H1 (cell line): ENCODE measurements around the gene PDHB. TPM values are rescaled to one million over a fixed set of nuclear protein-coding genes. Genes with fewer than 3 reads are reported as not detected.

Source experiments
- CTCF ChIA-PET: fragments of 300-600 bp; sonication (Branson Sonifier 250); formaldehyde crosslinking; loops from one replicate; lab custom pipeline; 2021; ENCODE audit not compliant: partially characterized antibody; lab: Charles Lee
- POLR2A ChIA-PET: fragments of 300-600 bp; sonication (Branson Sonifier 250); formaldehyde crosslinking; loops from one replicate; lab custom pipeline; 2021; ENCODE audit warnings: inconsistent platforms; ENCODE audit not compliant: partially characterized antibody; lab: Charles Lee
- DNase-seq, 2 experiments: peaks; one replicate each; pipeline versions ENCODE4 v3.0.0 to v3.0.0-alpha.2; 2010 to 2022; ENCODE audit warnings: low spot score in 2 of 2, low read depth in 1 of 2, mixed read lengths in 1 of 2
- FAIRE-seq: peaks from 2 replicates; lab custom pipeline; 2011; peaks lifted over from hg19 to GRCh38; lab: Jason Lieb, UNC
- H2AFZ ChIP-seq: 2 replicates; pipeline ENCODE4 v1.8.1; 2012; ENCODE audit warnings: low read length, inconsistent platforms
- H2AK5ac ChIP-seq: 2 replicates; pipeline ENCODE4 v1.6.1; 2013; ENCODE audit warnings: low read depth, low read length
- H2BK120ac ChIP-seq: replicated peaks from 2 replicates; pipeline ENCODE3; 2013; ENCODE audit warnings: low read depth, low read length, inconsistent platforms
- H2BK12ac ChIP-seq: 2 replicates; pipeline ENCODE4 v1.6.1; 2013; ENCODE audit warnings: low read depth, low read length
- H2BK15ac ChIP-seq: 2 replicates; pipeline ENCODE4 v1.6.1; 2013; ENCODE audit warnings: low read length
- H2BK20ac ChIP-seq: 2 replicates; pipeline ENCODE4 v1.6.1; 2013; ENCODE audit warnings: low read length
- H2BK5ac ChIP-seq: 2 replicates; pipeline ENCODE4 v1.6.1; 2013; ENCODE audit warnings: low read depth, low read length
- H3K14ac ChIP-seq: 2 replicates; pipeline ENCODE4 v1.6.1; 2013; ENCODE audit warnings: inconsistent platforms; ENCODE audit not compliant: insufficient read length
- H3K18ac ChIP-seq: 2 replicates; pipeline ENCODE4 v1.6.1; 2013; ENCODE audit warnings: low read length; ENCODE audit errors: extremely low read depth
- H3K23ac ChIP-seq: 2 replicates; pipeline ENCODE4 v1.6.1; 2013; ENCODE audit warnings: inconsistent platforms; ENCODE audit not compliant: insufficient read length
- H3K23me2 ChIP-seq: 2 replicates; pipeline ENCODE4 v1.6.1; 2013; ENCODE audit warnings: low read depth, low read length
- H3K27ac ChIP-seq: 2 replicates; pipeline ENCODE4 v1.6.1; 2011; ENCODE audit warnings: low read depth, low read length, inconsistent platforms
- H3K27me3 ChIP-seq, 4 experiments: replicated peaks in 1 of 4; 1 replicate in 1 of 4; 2 replicates in 3 of 4; pipeline versions ENCODE4 v1.6.1 to v1.8.1; 2011 to 2013; ENCODE audit warnings: low read length in 3 of 4, mild to moderate bottlenecking in 3 of 4, inconsistent platforms in 2 of 4, mixed read lengths in 2 of 4, moderate library complexity in 1 of 4; ENCODE audit not compliant: control insufficient read depth in 3 of 4, insufficient read depth in 3 of 4; ENCODE audit errors: extremely low read depth in 1 of 4
- H3K36me3 ChIP-seq, 4 experiments: 2 replicates each; pipeline versions ENCODE4 v1.6.1 to v1.8.1; 2011 to 2013; ENCODE audit warnings: mild to moderate bottlenecking in 4 of 4, low read length in 3 of 4, moderate library complexity in 2 of 4, control low read depth in 1 of 4, inconsistent platforms in 1 of 4; ENCODE audit not compliant: insufficient read depth in 4 of 4, control insufficient read depth in 2 of 4
- H3K4ac ChIP-seq: replicated peaks from 2 replicates; pipeline ENCODE3; 2013; ENCODE audit warnings: low read length, low read depth, mixed read lengths, inconsistent platforms; ENCODE audit not compliant: insufficient read length
- H3K4me1 ChIP-seq, 4 experiments: replicated peaks in 1 of 4; 1 replicate in 1 of 4; 2 replicates in 3 of 4; pipeline versions ENCODE4 v1.6.1 to v1.8.1; 2011 to 2013; ENCODE audit warnings: low read length in 3 of 4, inconsistent platforms in 2 of 4, mixed read lengths in 1 of 4; ENCODE audit not compliant: insufficient read depth in 4 of 4, control insufficient read depth in 3 of 4
- H3K4me2 ChIP-seq, 2 experiments: 2 replicates each; pipeline versions ENCODE4 v1.6.1 to v1.8.1; 2011 to 2013; ENCODE audit warnings: low read depth in 2 of 2, low read length in 2 of 2, control low read depth in 1 of 2, inconsistent platforms in 1 of 2, mild to moderate bottlenecking in 1 of 2; ENCODE audit not compliant: insufficient read depth in 1 of 2
- H3K4me3 ChIP-seq, 4 experiments: fragments of 200-600, 300-600 bp in 1 of 4; sonication (generic), shearing (Covaris generic), sonication (Bioruptor Twin) in 1 of 4; 2 replicates each; pipeline versions ENCODE4 v1.5.1 to v1.8.1; 2011 to 2016; ENCODE audit warnings: low read length in 4 of 4, low read depth in 3 of 4, control low read depth in 2 of 4, inconsistent platforms in 2 of 4, mild to moderate bottlenecking in 2 of 4, mixed read lengths in 1 of 4, moderate library complexity in 1 of 4; ENCODE audit not compliant: insufficient read depth in 2 of 4; ENCODE audit errors: extremely low read depth in 1 of 4
- H3K56ac ChIP-seq: replicated peaks from 2 replicates; pipeline ENCODE3; 2013; ENCODE audit warnings: low read depth, mild to moderate bottlenecking, mixed read lengths, low read length, inconsistent platforms; ENCODE audit not compliant: insufficient read length
- H3K79me1 ChIP-seq: 2 replicates; pipeline ENCODE4 v1.6.1; 2013; ENCODE audit warnings: low read depth, low read length, control low read depth
- H3K79me2 ChIP-seq, 2 experiments: 2 replicates each; pipeline versions ENCODE4 v1.6.1 to v1.8.1; 2012 to 2013; ENCODE audit warnings: low read length in 2 of 2, mild to moderate bottlenecking in 2 of 2, inconsistent platforms in 1 of 2; ENCODE audit not compliant: insufficient read depth in 2 of 2, control insufficient read depth in 1 of 2
- H3K9ac ChIP-seq, 4 experiments: replicated peaks in 1 of 4; 1 replicate in 1 of 4; 2 replicates in 3 of 4; pipeline versions ENCODE4 v1.6.1 to v1.8.1; 2011 to 2013; ENCODE audit warnings: low read depth in 3 of 4, low read length in 3 of 4, control low read depth in 2 of 4, mild to moderate bottlenecking in 2 of 4, moderate library complexity in 2 of 4, inconsistent platforms in 1 of 4; ENCODE audit errors: extremely low read depth in 1 of 4
- H3K9me3 ChIP-seq, 2 experiments: 2 replicates each; pipeline versions ENCODE4 v1.6.1 to v1.8.1; 2012 to 2013; ENCODE audit warnings: mild to moderate bottlenecking in 2 of 2, moderate library complexity in 2 of 2, control low read depth in 1 of 2, inconsistent platforms in 1 of 2, low read depth in 1 of 2, low read length in 1 of 2, mixed read lengths in 1 of 2; ENCODE audit not compliant: insufficient read depth in 2 of 2
- H4K20me1 ChIP-seq, 2 experiments: replicated peaks in 1 of 2; 2 replicates each; pipeline versions ENCODE3 to v1.8.1; 2011 to 2013; ENCODE audit warnings: inconsistent platforms in 2 of 2, low read length in 2 of 2, mild to moderate bottlenecking in 1 of 2; ENCODE audit not compliant: insufficient read depth in 2 of 2, control insufficient read depth in 1 of 2
- H4K5ac ChIP-seq: 2 replicates; pipeline ENCODE4 v1.6.1; 2013; ENCODE audit warnings: low read length, low read depth, mixed read lengths, inconsistent platforms; ENCODE audit not compliant: insufficient read length
- H4K8ac ChIP-seq: 2 replicates; pipeline ENCODE4 v1.8.0; 2013; ENCODE audit warnings: mild to moderate bottlenecking, moderate library complexity, low read length, inconsistent platforms; ENCODE audit not compliant: insufficient read depth; ENCODE audit errors: extremely low read depth
- H4K91ac ChIP-seq: replicated peaks from 2 replicates; pipeline ENCODE3; 2013; ENCODE audit warnings: low read length, mixed read lengths, inconsistent platforms; ENCODE audit not compliant: insufficient read length
- CBX5 ChIP-seq: fragments of 300-800, 300-1000 bp; sonication (generic); IDR thresholded peaks from 2 replicates; pipeline ENCODE4 v1.7.1; 2016; ENCODE audit warnings: antibody characterized with exemption, low read length, low read depth
- CREB1 ChIP-seq: IDR thresholded peaks from 2 replicates; pipeline ENCODE4 v1.6.1; 2012; ENCODE audit warnings: inconsistent platforms
- JUND ChIP-seq: IDR thresholded peaks from 2 replicates; pipeline ENCODE4 v1.6.1; 2011; ENCODE audit warnings: mild to moderate bottlenecking, improper control_type of control experiment, low read length
- KDM5A ChIP-seq: fragments of 200-600 bp; IDR thresholded peaks from 2 replicates; pipeline ENCODE4 v1.7.1; 2012; ENCODE audit warnings: mild to moderate bottlenecking, low read length, inconsistent platforms, mixed read lengths
- TBP ChIP-seq: IDR thresholded peaks from 2 replicates; pipeline ENCODE4 v1.6.1; 2011; ENCODE audit warnings: low read depth, low read length, improper control_type of control experiment
- polyA plus RNA-seq, 7 experiments: library from polyadenylated mRNA; depleted of rRNA in 3 of 7; stranded (reverse) in 5 of 7; unstranded in 2 of 7; fragments of >200 nt in 5 of 7; fragments of 200-250 nt in 2 of 7; gene quantifications; 1 replicate in 5 of 7; 2 replicates in 1 of 7; 4 replicates in 1 of 7; pipeline versions ENCODE4 v1.2.1 to v1.2.3, GENCODE V29; 2011 to 2013; ENCODE audit warnings: missing spikeins in 2 of 7, mixed read lengths in 2 of 7
- total RNA-seq: library from RNA; stranded (reverse); fragmentation: NEBNext Ultra II Directional; extraction: Animal tissue kit (Norgen Biotek cat#: 25700); gene quantifications from 2 replicates; pipeline ENCODE4 v1.2.1, GENCODE V29; 2021

PDHB gene
- total and polyA plus RNA-seq, 2 of the 8 experiments (the other 6 are each of a cell fraction or from before 2014, with no cell fraction given): 90.4 to 140 TPM

DNA sequence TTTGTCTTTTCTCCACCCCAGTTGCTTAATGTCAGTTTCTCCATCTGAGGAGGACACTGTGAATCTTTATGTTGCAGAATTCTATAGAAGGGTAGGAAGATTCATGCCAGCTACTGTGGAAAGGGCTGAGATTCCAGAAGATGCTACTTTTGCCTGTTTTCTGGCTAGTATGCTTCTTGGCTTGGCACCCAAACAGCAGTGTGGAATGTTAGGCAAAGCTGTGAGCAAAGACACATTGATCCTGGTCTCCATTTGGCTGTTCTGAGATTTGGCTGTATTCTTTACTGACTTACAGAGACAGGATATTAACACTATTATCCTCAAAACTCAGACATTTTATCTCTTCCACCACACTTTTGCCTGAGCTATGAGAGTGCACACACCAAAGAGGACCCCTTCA, 39.3 kb downstream of the PDHB start:
- Histone ChIP-seq H3K27me3 (no peaks in the 10 kb centered on the region), H3K56ac (no peak overlapping the region), H3K4ac (no peak overlapping the region), H3K9me3 (no peaks in the 10 kb centered on the region), H3K23me2 (no peaks in the 10 kb centered on the region), H2AFZ (peak overlapping the region; percentile 43; the same call in 1 of the 2 replicates), H4K8ac (no peak overlapping the region), H2BK120ac (no peak overlapping the region), H3K4me3 (no peak overlapping the region), H3K9ac (no peak overlapping the region; a peak in 1 of 7 replicates), H2AK5ac (no peak overlapping the region), H2BK20ac (no peak overlapping the region), H4K20me1 (no peaks in the 10 kb centered on the region), H3K79me1 (no peaks in the 10 kb centered on the region), H3K18ac (no peak overlapping the region), H3K79me2 (no peaks in the 10 kb centered on the region), H3K36me3 (no peaks in the 10 kb centered on the region), H2BK15ac (no peak overlapping the region), H2BK5ac (no peak overlapping the region; the same call in 1 of the 2 replicates), H3K4me1 (peaks cover 2 to 13% (median 10%) of the 10 kb centered on the region in 4 experiments; a peak in 5 of 7 replicates), H2BK12ac (no peak overlapping the region), H3K23ac (no peak overlapping the region), H3K14ac (no peak overlapping the region), H3K27ac (no peak overlapping the region; the same call in 1 of the 2 replicates), H4K91ac (no peak overlapping the region), H3K4me2 (peak overlapping the region in 1 of 2 experiments; percentile 31; a peak in 1 of 4 replicates), H4K5ac (no peak overlapping the region)
- ChIA-PET CTCF (interaction anchor here (0.8 to 3.7 kb wide), 7 partner anchors 10 to 197 kb away, joined by 3 to 17 read pairs (median 3); no protein-coding TSS in a partner anchor), POLR2A (interaction anchor here (1.0 kb wide), 1 partner anchor 31 kb away, joined by 3 read pairs; no protein-coding TSS in a partner anchor)
- TF ChIP-seq CREB1 (no peak), TBP (no peak), KDM5A (no peak), JUND (no peak), CBX5 (no peak)
- DNase-seq: no peak
- no peak for FAIRE-seq
